ACHN (cell line): ENCODE results near the gene NUTM2F.
"Not testable (repeated sequence)": the region's sequence is repeated elsewhere in the genome, so short reads cannot be mapped to it uniquely, and the experiment has no call there.

ENCODE experiments used
- DNase-seq: peaks from one replicate; pipeline ENCODE4 v3.0.0-alpha.2; 2015
- in situ Hi-C: cut with HindIII; loops from 2 replicates; pipeline ENCODE4 v1.10.0; 2017; ENCODE audit warnings: low sequenced_read_pairs, low pct_ligation_motif_present, low pct_unique_long_range_greater_than_20kb

Gene NUTM2F

GRCh38 chr9:94317949-94318657 lies 10.3 kb downstream of the NUTM2F start:
- DNase-seq, in situ Hi-C loops: not testable (repeated sequence)

- DNase-seq, in situ Hi-C loops: not testable (repeated sequence)
Observed at GRCh38 chr9:94316236-94316635, 12.2 kb downstream of the NUTM2F start.

- in situ Hi-C loops, DNase-seq: not testable (repeated sequence)
Observed at GRCh38 chr9:94315034-94315984, 13.1 kb downstream of the NUTM2F start.

GRCh38 chr9:94303321-94303720 lies 25.1 kb downstream of the NUTM2F start:
- no peak for DNase-seq
- in situ Hi-C loops, result no loop called here

GRCh38 chr9:94302426-94302825 lies 26.0 kb downstream of the NUTM2F start:
- in situ Hi-C loops, result no loop called here
- DNase-seq, result no peak

- DNase-seq, result no peak
- in situ Hi-C loops, result no loop called here
Observed at GRCh38 chr9:94301583-94301982, 26.9 kb downstream of the NUTM2F start.

GRCh38 chr9:94300470-94301301 lies 27.8 kb downstream of the NUTM2F start:
- DNase-seq, result no peak
- in situ Hi-C loops, result no loop called here

- DNase-seq, result no peak
- in situ Hi-C loops, result no loop called here
Observed at GRCh38 chr9:94298949-94299599, 29.4 kb downstream of the NUTM2F start.

GRCh38 chr9:94289691-94290090 lies 38.8 kb downstream of the NUTM2F start:
- DNase-seq, result no peak
- in situ Hi-C loops, result no loop called here

GRCh38 chr9:94287877-94288513 lies 40.4 kb downstream of the NUTM2F start:
- DNase-seq, result no peak
- in situ Hi-C loops, result no loop called here

GRCh38 chr9:94286116-94286515 lies 42.3 kb downstream of the NUTM2F start:
- DNase-seq, result no peak
- in situ Hi-C loops, result no loop called here

- in situ Hi-C loops, result no loop called here
- DNase-seq, result no peak
Observed at GRCh38 chr9:94281101-94281500, 47.3 kb downstream of the NUTM2F start.

GRCh38 chr9:94280409-94280989 lies 47.9 kb downstream of the NUTM2F start:
- in situ Hi-C loops, result no loop called here
- no peak for DNase-seq

GRCh38 chr9:94277885-94278536 lies 50.4 kb downstream of the NUTM2F start:
- in situ Hi-C loops, result no loop called here

GRCh38 chr9:94277029-94277428 lies 51.4 kb downstream of the NUTM2F start:
- DNase-seq, in situ Hi-C loops: not testable (repeated sequence)

More at GRCh38 chr9:94277885-94278536, 50.4 kb downstream of the NUTM2F start:
- no peak for DNase-seq

GRCh38 chr9:94270009-94270408 lies 58.4 kb downstream of the NUTM2F start:
- DNase-seq, result peak; percentile 30
- in situ Hi-C loops, result no loop called here

- DNase-seq, result no peak
- in situ Hi-C loops, result no loop called here
Observed at GRCh38 chr9:94269264-94269663, 59.2 kb downstream of the NUTM2F start.
